NCI-H1092 (cell line): Measurements from ENCODE around the gene TUBB.

Experiments
- DNase-seq: peaks from one replicate; lab custom pipeline; 2025; lab: John Stamatoyannopoulos, UW

TUBB gene

GRCh38 chr6:30687659-30688431 is 32.3 kb upstream of the TUBB start:
- no peak for DNase-seq

- DNase-seq: no peak
These were observed 31.6 kb upstream of the TUBB start for GRCh38 chr6:30688569-30688968.

GRCh38 chr6:30689022-30689865 is 30.9 kb upstream of the TUBB start:
- no peak for DNase-seq

GRCh38 chr6:30689985-30690384 is 30.2 kb upstream of the TUBB start:
- DNase-seq: no peak

- DNase-seq: peak; percentile 58
These were observed 29.5 kb upstream of the TUBB start, which contains the start of gene NRM for GRCh38 chr6:30690403-30691207. Gene NRM, minus strand, starts transcription at chr6:30690984. Its CDS starts 10 bp downstream, at chr6:30690974.

- no peak for DNase-seq
These were observed 28.8 kb upstream of the TUBB start for GRCh38 chr6:30691208-30691847.

GRCh38 chr6:30696432-30696831 is 23.7 kb upstream of the TUBB start:
- no peak for DNase-seq

- no peak for DNase-seq
These were observed 19.8 kb upstream of the TUBB start for GRCh38 chr6:30700340-30700739.

GRCh38 chr6:30703011-30703410 is 17.1 kb upstream of the TUBB start:
- no peak for DNase-seq

GRCh38 chr6:30703821-30704220 is 16.3 kb upstream of the TUBB start:
- no peak for DNase-seq

GRCh38 chr6:30705620-30706019 is 14.5 kb upstream of the TUBB start:
- no peak for DNase-seq

GRCh38 chr6:30707281-30707850 is 12.8 kb upstream of the TUBB start:
- DNase-seq: peak; percentile 73

- no peak for DNase-seq
These were observed 10.9 kb upstream of the TUBB start for GRCh38 chr6:30709101-30709868.

GRCh38 chr6:30711758-30712380 is 8.3 kb upstream of the TUBB start:
- no peak for DNase-seq

- DNase-seq: no peak
These were observed 7.7 kb upstream of the TUBB start for GRCh38 chr6:30712441-30712945.

- DNase-seq: no peak
These were observed 5.9 kb upstream of the TUBB start for GRCh38 chr6:30714263-30714662.

GRCh38 chr6:30716879-30717128 is 3.3 kb upstream of the TUBB start:
- DNase-seq: no peak

- peak; percentile 97 for DNase-seq
These were observed 2.9 kb upstream of the TUBB start, which contains the start of gene MDC1 for GRCh38 chr6:30717129-30717844. Gene MDC1, minus strand, starts transcription at chr6:30717281. Its CDS starts 2,106 bp downstream, at chr6:30715175.
